PFSK-1 (cell line): ENCODE measurements around the gene AMIGO2. TPM values are rescaled to one million over a fixed set of nuclear protein-coding genes. Genes with fewer than 3 reads are reported as not detected.

Source experiments
- FOXP2 ChIP-seq: optimal IDR thresholded peaks from 2 replicates; pipeline ENCODE3; 2011; ENCODE audit warnings: borderline replicate concordance, control low read depth, inconsistent platforms; ENCODE audit not compliant: insufficient read depth; ENCODE audit errors: extremely low read length, extremely low read depth
- POLR2AphosphoS5 ChIP-seq: IDR thresholded peaks from 2 replicates; pipeline ENCODE4 v1.6.1; 2012; ENCODE audit warnings: low read depth, mild to moderate bottlenecking, control low read depth, low read length, moderate library complexity
- SIN3A ChIP-seq: IDR thresholded peaks from 2 replicates; pipeline ENCODE4 v1.6.1; 2012; ENCODE audit warnings: mild to moderate bottlenecking, low read length, moderate library complexity, borderline replicate concordance; ENCODE audit not compliant: insufficient read depth
- TAF1 ChIP-seq: IDR thresholded peaks from 2 replicates; pipeline ENCODE4 v1.6.1; 2012; ENCODE audit warnings: low read length, control low read depth, borderline replicate concordance; ENCODE audit not compliant: insufficient read depth
- polyA plus RNA-seq: library from polyadenylated mRNA; unstranded; fragments of >200 nt; gene quantifications from one replicate; pipeline ENCODE4 v1.2.1, GENCODE V29; 2012; ENCODE audit warnings: low read depth, missing spikeins; ENCODE audit not compliant: insufficient read length
- TF ChIP-seq, protein P1 (sequence below), 2 experiments: IDR thresholded peaks; 2 replicates each; pipeline versions ENCODE4 v1.6.1 to v1.8.0; 2011 to 2012; ENCODE audit warnings: low read depth in 2 of 2, low read length in 2 of 2, control low read depth in 1 of 2, inconsistent platforms in 1 of 2, mild to moderate bottlenecking in 1 of 2, moderate library complexity in 1 of 2; ENCODE audit not compliant: insufficient read depth in 1 of 2

The AMIGO2 gene, protein sequence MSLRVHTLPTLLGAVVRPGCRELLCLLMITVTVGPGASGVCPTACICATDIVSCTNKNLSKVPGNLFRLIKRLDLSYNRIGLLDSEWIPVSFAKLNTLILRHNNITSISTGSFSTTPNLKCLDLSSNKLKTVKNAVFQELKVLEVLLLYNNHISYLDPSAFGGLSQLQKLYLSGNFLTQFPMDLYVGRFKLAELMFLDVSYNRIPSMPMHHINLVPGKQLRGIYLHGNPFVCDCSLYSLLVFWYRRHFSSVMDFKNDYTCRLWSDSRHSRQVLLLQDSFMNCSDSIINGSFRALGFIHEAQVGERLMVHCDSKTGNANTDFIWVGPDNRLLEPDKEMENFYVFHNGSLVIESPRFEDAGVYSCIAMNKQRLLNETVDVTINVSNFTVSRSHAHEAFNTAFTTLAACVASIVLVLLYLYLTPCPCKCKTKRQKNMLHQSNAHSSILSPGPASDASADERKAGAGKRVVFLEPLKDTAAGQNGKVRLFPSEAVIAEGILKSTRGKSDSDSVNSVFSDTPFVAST
- 3.2 TPM for polyA plus RNA-seq

DNA sequence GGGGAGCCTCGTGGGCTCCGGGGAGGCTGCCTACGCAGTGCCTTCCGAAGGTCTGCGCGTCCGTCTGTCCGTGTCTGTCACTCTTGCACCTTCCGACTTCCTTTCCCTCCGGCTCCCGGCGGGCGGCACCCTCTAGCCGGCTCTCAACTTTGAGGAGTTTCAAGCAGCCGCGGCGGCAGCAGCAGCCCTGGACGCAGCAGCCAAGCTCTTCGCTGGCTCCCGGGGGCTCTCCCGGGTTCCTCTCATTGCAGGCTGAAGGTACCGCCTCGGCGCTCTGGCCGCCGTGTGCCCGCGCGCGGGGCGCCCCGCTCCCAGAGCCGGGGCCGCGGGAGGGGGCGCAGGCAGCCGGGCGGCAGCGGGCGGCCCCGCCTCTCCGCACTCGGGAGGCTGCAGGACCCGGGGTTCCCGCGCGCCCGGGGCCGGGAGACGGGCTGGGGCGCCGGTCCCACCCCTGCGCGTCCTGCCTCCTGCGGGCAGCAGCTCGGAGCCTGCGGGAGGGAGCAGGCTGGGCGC, at the start of gene AMIGO2, which contains the start of gene PCED1B:
TSS of gene AMIGO2 (minus strand) at position 492 of the 513 bp plus-strand sequence. CDS start 957 bp downstream, outside the sequence.
TSS of gene PCED1B (plus strand) at position 154 of the 513 bp plus-strand sequence. CDS start 155,443 bp downstream, outside the sequence.
- TF ChIP-seq FOXP2 (peak; percentile 23), TAF1 (no peak), SIN3A (no peak), POLR2AphosphoS5 (no peak)

DNA sequence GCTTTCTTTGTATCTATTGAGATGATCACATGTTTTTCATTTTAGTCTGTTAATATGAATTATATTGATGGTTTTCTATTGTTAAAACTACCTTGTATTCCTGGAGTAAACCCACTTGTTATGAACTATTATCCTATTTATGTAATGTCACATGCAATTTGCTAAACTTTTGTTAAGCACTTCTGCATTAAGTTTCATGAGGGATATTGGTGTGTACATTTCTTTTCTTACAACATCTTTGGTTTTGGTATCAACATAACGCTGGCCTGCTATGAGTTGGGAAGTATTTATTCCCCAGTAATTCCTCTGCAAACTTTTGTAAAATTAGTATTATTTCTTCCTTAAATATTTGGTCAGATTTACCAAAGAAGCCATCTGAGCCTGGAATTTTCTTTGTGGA, 46.5 kb upstream of the AMIGO2 start:
- TF ChIP-seq SIN3A (no peak), FOXP2 (no peak), TAF1 (no peak), POLR2AphosphoS5 (no peak)
- TF ChIP-seq, protein P1, sequence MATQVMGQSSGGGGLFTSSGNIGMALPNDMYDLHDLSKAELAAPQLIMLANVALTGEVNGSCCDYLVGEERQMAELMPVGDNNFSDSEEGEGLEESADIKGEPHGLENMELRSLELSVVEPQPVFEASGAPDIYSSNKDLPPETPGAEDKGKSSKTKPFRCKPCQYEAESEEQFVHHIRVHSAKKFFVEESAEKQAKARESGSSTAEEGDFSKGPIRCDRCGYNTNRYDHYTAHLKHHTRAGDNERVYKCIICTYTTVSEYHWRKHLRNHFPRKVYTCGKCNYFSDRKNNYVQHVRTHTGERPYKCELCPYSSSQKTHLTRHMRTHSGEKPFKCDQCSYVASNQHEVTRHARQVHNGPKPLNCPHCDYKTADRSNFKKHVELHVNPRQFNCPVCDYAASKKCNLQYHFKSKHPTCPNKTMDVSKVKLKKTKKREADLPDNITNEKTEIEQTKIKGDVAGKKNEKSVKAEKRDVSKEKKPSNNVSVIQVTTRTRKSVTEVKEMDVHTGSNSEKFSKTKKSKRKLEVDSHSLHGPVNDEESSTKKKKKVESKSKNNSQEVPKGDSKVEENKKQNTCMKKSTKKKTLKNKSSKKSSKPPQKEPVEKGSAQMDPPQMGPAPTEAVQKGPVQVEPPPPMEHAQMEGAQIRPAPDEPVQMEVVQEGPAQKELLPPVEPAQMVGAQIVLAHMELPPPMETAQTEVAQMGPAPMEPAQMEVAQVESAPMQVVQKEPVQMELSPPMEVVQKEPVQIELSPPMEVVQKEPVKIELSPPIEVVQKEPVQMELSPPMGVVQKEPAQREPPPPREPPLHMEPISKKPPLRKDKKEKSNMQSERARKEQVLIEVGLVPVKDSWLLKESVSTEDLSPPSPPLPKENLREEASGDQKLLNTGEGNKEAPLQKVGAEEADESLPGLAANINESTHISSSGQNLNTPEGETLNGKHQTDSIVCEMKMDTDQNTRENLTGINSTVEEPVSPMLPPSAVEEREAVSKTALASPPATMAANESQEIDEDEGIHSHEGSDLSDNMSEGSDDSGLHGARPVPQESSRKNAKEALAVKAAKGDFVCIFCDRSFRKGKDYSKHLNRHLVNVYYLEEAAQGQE (IDR thresholded peaks at IDR 0.05; ENCODE audit: insufficient read depth in 1 of 2, low read depth in 2 of 2, low read length in 2 of 2), result no peak

DNA sequence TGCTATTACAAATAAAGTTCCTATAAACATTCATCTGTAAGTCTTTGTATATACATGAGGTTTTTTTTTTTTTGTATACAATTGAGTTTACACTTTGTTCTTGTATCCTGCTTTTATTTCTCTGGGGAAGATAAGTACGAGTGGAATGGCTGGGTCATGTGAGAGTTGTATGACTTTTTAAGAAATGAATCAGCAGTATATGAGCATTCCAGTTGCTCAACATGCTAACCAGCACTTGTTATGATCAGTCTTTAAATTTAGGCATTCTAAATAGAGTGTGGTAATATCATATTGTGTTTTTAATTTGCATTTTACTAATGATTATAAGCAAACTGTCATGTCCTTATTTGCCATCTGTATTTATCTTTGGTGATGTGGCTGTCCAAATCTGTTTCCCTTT, 44.7 kb upstream of the AMIGO2 start:
- no peak for TF ChIP-seq TAF1
- TF ChIP-seq, protein P1 (IDR thresholded peaks at IDR 0.05; ENCODE audit: insufficient read depth in 1 of 2, low read depth in 2 of 2, low read length in 2 of 2), result no peak
- no peak for TF ChIP-seq SIN3A
- no peak for TF ChIP-seq FOXP2
- TF ChIP-seq POLR2AphosphoS5, result no peak

DNA sequence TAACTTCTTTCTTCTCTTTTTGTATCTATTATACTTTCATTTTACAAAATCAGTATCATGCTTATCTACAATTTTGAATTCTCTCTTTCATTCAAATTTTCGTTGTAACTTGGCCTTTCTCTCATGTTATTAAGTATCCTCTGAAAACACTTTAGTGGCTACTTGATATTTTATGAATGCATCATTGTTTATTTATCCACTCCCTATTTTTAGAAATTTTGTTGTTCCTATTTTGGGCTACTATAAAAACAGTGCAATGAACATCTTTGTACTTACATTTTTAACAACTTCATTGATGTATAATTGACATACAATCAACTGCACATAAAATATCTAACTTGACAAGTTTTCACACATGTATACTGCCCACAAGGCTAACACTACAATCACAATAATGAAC, 44.0 kb upstream of the AMIGO2 start:
- TF ChIP-seq TAF1 (no peak), POLR2AphosphoS5 (no peak), SIN3A (no peak), FOXP2 (no peak)
- TF ChIP-seq, protein P1 (IDR thresholded peaks at IDR 0.05; ENCODE audit: insufficient read depth in 1 of 2, low read depth in 2 of 2, low read length in 2 of 2), result no peak

DNA sequence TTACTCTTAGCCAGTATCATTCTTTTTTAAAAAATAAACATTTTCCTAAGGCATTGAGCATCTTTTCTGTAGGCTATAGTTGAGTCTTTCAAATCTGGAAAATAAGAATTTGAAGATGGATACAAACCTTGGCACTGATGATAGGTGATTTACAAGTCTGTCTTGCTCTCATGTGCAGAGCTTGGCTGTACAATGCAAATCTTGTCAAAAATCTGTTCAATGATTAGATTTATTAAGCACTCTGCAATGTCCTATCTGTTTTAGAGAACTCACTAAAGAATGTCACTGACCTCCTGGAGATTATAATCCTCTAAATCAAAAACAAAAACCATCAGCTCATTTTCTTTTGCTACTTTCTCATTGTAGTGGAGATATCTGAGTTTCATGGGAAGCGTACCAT, 42.8 kb upstream of the AMIGO2 start:
- TF ChIP-seq, protein P1 (IDR thresholded peaks at IDR 0.05; ENCODE audit: insufficient read depth in 1 of 2, low read depth in 2 of 2, low read length in 2 of 2), result no peak
- no peak for TF ChIP-seq TAF1
- TF ChIP-seq POLR2AphosphoS5, result no peak
- TF ChIP-seq SIN3A, result no peak
- no peak for TF ChIP-seq FOXP2
